ENCODE measurements around the gene ADNP2. TPM values are rescaled to one million over a fixed set of nuclear protein-coding genes. Genes with fewer than 3 reads are reported as not detected.

ADNP2 gene
- total and polyA plus RNA-seq, 2 of the 13 experiments (the other 11 are each of a cell fraction or from before 2014, with no cell fraction given) = 10.8 to 25.5 TPM

DNA sequence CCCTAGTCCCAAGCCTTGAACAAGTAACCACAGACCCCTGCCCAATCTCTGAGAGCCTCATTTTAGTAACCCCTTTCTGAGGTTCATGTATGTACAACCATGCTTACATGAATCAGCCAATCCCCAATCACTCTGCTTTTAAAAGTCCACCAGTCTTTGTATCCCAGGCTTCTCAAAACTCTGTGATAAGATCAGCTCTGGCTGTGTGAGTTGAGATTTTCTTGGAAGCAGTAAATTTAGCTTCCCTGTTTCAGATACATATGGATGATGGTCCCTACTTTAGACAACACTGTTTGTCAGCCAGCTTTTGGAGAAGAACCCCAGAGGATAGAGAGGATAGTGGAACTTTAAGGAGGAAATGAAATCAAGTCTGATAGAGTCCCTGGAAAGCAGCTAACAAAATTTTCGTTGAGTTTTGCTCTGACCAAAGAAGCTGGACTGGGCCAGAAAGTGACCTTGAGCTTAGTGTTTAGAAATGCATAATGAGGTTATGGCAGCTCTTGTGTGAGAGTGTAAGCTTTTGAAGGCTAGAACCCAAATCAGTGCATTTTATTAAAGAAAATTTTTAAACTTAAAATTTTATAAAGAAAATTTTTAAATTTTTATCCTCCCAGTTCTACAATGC is 3.7 kb downstream of the ADNP2 start:
- Histone ChIP-seq H3K4me1 (ENCODE audit: insufficient read depth, low read length) (peaks cover 88% of the 10 kb centered on the region), H3K9me3 (ENCODE audit: low read length) (no peaks in the 10 kb centered on the region), H3K9ac (ENCODE audit: insufficient read depth, low read depth, low read length) (peak overlapping the region; percentile 24; the same call in 1 of the 2 replicates), H4K20me1 (ENCODE audit: insufficient read depth, low read length) (peaks cover 77% of the 10 kb centered on the region), H3K4me2 (ENCODE audit: low read depth, low read length) (peak overlapping the region; percentile 56), H3K36me3 (replicated peaks in 1 of 2; ENCODE audit: control insufficient read depth in 1 of 2, insufficient read depth in 2 of 2, low read length in 2 of 2) (peaks cover 2 to 13% of the 10 kb centered on the region in 2 experiments; a peak in 3 of 5 replicates), H3K27me3 (ENCODE audit: control insufficient read depth in 1 of 2, insufficient read depth in 2 of 2, low read length in 2 of 2) (no peaks in the 10 kb centered on the region), H3K79me2 (ENCODE audit: insufficient read depth, low read length) (peaks cover 83% of the 10 kb centered on the region), H3K27ac (ENCODE audit: extremely low read length, insufficient read depth, low read length) (peak overlapping the region; percentile 50), H2AFZ (ENCODE audit: low read length) (no peak overlapping the region), H3K4me3 (replicated peaks in 1 of 3; ENCODE audit: insufficient read depth in 1 of 3, low read depth in 2 of 3, low read length in 3 of 3) (peak overlapping the region in 1 of 3 experiments; percentile 28; a peak in 1 of 6 replicates)
- peak; percentile 29 for DNase-seq (ENCODE audit: low spot score)
- CTCF ChIA-PET (ENCODE audit: low intra/inter-chr PET ratio, low total read pairs) = no interaction called here
- in situ Hi-C loops (cut with HindIII; ENCODE audit: extremely low pct_ligation_motif_present, low pct_unique_long_range_greater_than_20kb) = no loop called here
- intact Hi-C loops (cut with micrococcal nuclease; ENCODE audit: unreplicated experiment) = loop anchor here (2.0 kb wide), 1 partner anchor 78 kb away; the partner anchor contains the start of gene RBFA
- ATAC-seq = no peak
- TF ChIP-seq POLR2AphosphoS2 (IDR thresholded peaks at IDR 0.05; ENCODE audit: low read depth, low read length) (peak; percentile 80; the same call in 1 of the 2 replicates), POLR2A (IDR thresholded peaks at IDR 0.05; ENCODE audit: insufficient read depth in 1 of 2, low read depth in 2 of 2, low read length in 2 of 2) (peak in 1 of 2 experiments; percentile 33; a peak in 1 of 4 replicates), POLR2AphosphoS5 (IDR thresholded peaks at IDR 0.05; ENCODE audit: low read depth, low read length) (0 out of 2 replicates have a peak, but pooled peaks have one; percentile 17), RBFOX2 (IDR thresholded peaks at IDR 0.05; ENCODE audit: low read depth, low read length) (peak; percentile 46; the same call in 1 of the 2 replicates), ZNF879 (CRISPR knock-in tag; IDR thresholded peaks at IDR 0.05) (no peak), ZNF543 (CRISPR knock-in tag; IDR thresholded peaks at IDR 0.05) (no peak), BCL6 (CRISPR knock-in tag; IDR thresholded peaks at IDR 0.05) (peak; percentile 66)
- POLR2A ChIA-PET = interaction anchor here (0.9 to 2.0 kb wide), 3 partner anchors 9 to 178 kb away, joined by 4 to 8 read pairs (median 5); partner anchors contain the start of gene RBFA
- no TSS peak for BruUV-seq (replicated peaks)
- no peak for FAIRE-seq
- WGBS (ENCODE audit: low lambda C conversion rate) = 0% methylated on average over 1 of the region's 1 CpG

DNA sequence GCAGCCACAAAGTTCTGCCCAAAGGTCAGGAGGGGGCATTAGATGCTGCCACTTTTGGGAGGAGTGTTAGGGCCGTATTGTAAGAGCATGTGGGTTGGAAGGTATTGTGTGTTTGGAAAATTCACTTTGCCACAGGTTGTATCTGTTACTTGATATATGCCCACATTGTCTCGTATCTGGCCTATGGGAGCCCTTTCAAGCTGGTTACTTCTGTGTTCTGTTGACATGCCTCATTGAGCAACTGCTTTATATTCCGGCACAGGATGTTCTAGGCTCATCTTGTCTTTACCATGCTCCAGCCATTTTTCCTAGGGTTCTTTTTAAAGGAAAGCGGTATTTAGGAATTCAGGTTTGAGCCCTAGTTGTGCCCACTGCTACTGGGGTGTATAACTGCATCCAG is 6.0 kb downstream of the ADNP2 start:
- intact Hi-C loops (cut with micrococcal nuclease; ENCODE audit: unreplicated experiment) (no loop called here), in situ Hi-C loops (cut with HindIII; ENCODE audit: extremely low pct_ligation_motif_present, low pct_unique_long_range_greater_than_20kb) (no loop called here)
- CTCF ChIA-PET (ENCODE audit: low intra/inter-chr PET ratio, low total read pairs) = no interaction called here
- H3K4me2 ChIP-seq (ENCODE audit: low read depth, low read length) = no peak overlapping the region
- H2AFZ ChIP-seq (ENCODE audit: low read length) = no peak overlapping the region
- H3K79me2 ChIP-seq (ENCODE audit: insufficient read depth, low read length) = peaks cover 96% of the 10 kb centered on the region
- no TSS peak for BruUV-seq (replicated peaks)
- no peak overlapping the region for H3K4me3 ChIP-seq (replicated peaks in 1 of 3; ENCODE audit: insufficient read depth in 1 of 3, low read depth in 2 of 3, low read length in 3 of 3)
- H3K36me3 ChIP-seq (replicated peaks in 1 of 2; ENCODE audit: control insufficient read depth in 1 of 2, insufficient read depth in 2 of 2, low read length in 2 of 2) = peaks cover 5 to 34% of the 10 kb centered on the region in 2 experiments
- DNase-seq (ENCODE audit: low spot score) (no peak), ATAC-seq (no peak), FAIRE-seq (no peak)
- no peaks in the 10 kb centered on the region for H3K9me3 ChIP-seq (ENCODE audit: low read length)
- WGBS (ENCODE audit: low lambda C conversion rate) = 100% methylated on average over 4 of the region's 4 CpGs
- no peak overlapping the region for H3K9ac ChIP-seq (ENCODE audit: insufficient read depth, low read depth, low read length)
- POLR2A ChIA-PET = no interaction called here
- peaks cover 76% of the 10 kb centered on the region for H4K20me1 ChIP-seq (ENCODE audit: insufficient read depth, low read length)
- peaks cover 86% of the 10 kb centered on the region for H3K4me1 ChIP-seq (ENCODE audit: insufficient read depth, low read length)
- no peak overlapping the region for H3K27ac ChIP-seq (ENCODE audit: extremely low read length, insufficient read depth, low read length)
- no peaks in the 10 kb centered on the region for H3K27me3 ChIP-seq (ENCODE audit: control insufficient read depth in 1 of 2, insufficient read depth in 2 of 2, low read length in 2 of 2)
- TF ChIP-seq NFE2 (CRISPR knock-in tag; IDR thresholded peaks at IDR 0.05) (no peak), MED13 (CRISPR knock-in tag; IDR thresholded peaks at IDR 0.05) (no peak), ARNT2 (CRISPR knock-in tag; IDR thresholded peaks at IDR 0.05; ENCODE audit: low read depth) (no peak), REL (CRISPR knock-in tag; conservative IDR thresholded peaks at IDR 0.05) (no peak), TCF7 (IDR thresholded peaks at IDR 0.05; ENCODE audit: low read depth) (no peak), ZNF567 (CRISPR knock-in tag; IDR thresholded peaks at IDR 0.05; ENCODE audit: borderline replicate concordance) (no peak), TCF7L2 (IDR thresholded peaks at IDR 0.05; ENCODE audit: low read depth, low read length) (no peak), TBX2 (CRISPR knock-in tag; IDR thresholded peaks at IDR 0.05; ENCODE audit: borderline replicate concordance) (no peak)
- TF ChIP-seq, protein P1, sequence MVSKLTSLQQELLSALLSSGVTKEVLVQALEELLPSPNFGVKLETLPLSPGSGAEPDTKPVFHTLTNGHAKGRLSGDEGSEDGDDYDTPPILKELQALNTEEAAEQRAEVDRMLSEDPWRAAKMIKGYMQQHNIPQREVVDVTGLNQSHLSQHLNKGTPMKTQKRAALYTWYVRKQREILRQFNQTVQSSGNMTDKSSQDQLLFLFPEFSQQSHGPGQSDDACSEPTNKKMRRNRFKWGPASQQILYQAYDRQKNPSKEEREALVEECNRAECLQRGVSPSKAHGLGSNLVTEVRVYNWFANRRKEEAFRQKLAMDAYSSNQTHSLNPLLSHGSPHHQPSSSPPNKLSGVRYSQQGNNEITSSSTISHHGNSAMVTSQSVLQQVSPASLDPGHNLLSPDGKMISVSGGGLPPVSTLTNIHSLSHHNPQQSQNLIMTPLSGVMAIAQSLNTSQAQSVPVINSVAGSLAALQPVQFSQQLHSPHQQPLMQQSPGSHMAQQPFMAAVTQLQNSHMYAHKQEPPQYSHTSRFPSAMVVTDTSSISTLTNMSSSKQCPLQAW (CRISPR knock-in tag; IDR thresholded peaks at IDR 0.05) = no peak
- TF ChIP-seq, protein P2, sequence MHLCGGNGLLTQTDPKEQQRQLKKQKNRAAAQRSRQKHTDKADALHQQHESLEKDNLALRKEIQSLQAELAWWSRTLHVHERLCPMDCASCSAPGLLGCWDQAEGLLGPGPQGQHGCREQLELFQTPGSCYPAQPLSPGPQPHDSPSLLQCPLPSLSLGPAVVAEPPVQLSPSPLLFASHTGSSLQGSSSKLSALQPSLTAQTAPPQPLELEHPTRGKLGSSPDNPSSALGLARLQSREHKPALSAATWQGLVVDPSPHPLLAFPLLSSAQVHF (CRISPR knock-in tag; IDR thresholded peaks at IDR 0.05) = no peak
